C1 segment of cervical spinal cord (tissue), 14 donors: ENCODE measurements around the gene C1orf116.

ENCODE experiments used
- DNase-seq, 14 donors: peaks; one replicate each; lab custom pipeline; 2025; lab: John Stamatoyannopoulos, UW

C1orf116 gene

GRCh38 chr1:207020709-207021107 lies 11.8 kb downstream of the C1orf116 start:
- no peak for DNase-seq

- no peak for DNase-seq
These were observed 12.4 kb downstream of the C1orf116 start for GRCh38 chr1:207020065-207020708.

- no peak for DNase-seq
These were observed 12.9 kb downstream of the C1orf116 start for GRCh38 chr1:207019661-207020060.

GRCh38 chr1:207019161-207019560 lies 13.4 kb downstream of the C1orf116 start:
- no peak for DNase-seq

- DNase-seq: no peak
These were observed 13.8 kb downstream of the C1orf116 start for GRCh38 chr1:207018707-207019106.

- DNase-seq: peak in 3 of 14 donors; percentile 15 to 33 (median 27)
These were observed 14.7 kb downstream of the C1orf116 start for GRCh38 chr1:207017615-207018559.

GRCh38 chr1:207015791-207016190 lies 16.8 kb downstream of the C1orf116 start:
- DNase-seq: no peak

- no peak for DNase-seq
These were observed 17.8 kb downstream of the C1orf116 start for GRCh38 chr1:207014728-207015127.

GRCh38 chr1:207013321-207014085 lies 19.1 kb downstream of the C1orf116 start:
- no peak for DNase-seq

GRCh38 chr1:207010726-207011125 lies 21.8 kb downstream of the C1orf116 start:
- DNase-seq: no peak

GRCh38 chr1:207009945-207010344 lies 22.6 kb downstream of the C1orf116 start:
- no peak for DNase-seq

- DNase-seq: no peak
These were observed 23.2 kb downstream of the C1orf116 start for GRCh38 chr1:207009182-207009850.

- DNase-seq: no peak
These were observed 25.1 kb downstream of the C1orf116 start for GRCh38 chr1:207007352-207008033.

- DNase-seq: no peak
These were observed 25.6 kb downstream of the C1orf116 start for GRCh38 chr1:207006914-207007313.

- DNase-seq: no peak
These were observed 26.5 kb downstream of the C1orf116 start for GRCh38 chr1:207006083-207006482.

- DNase-seq: no peak
These were observed 27.4 kb downstream of the C1orf116 start for GRCh38 chr1:207004931-207005830.

GRCh38 chr1:207003210-207003609 lies 29.3 kb downstream of the C1orf116 start:
- DNase-seq: no peak

- DNase-seq: no peak
These were observed 29.8 kb downstream of the C1orf116 start for GRCh38 chr1:207002724-207003146.

- no peak for DNase-seq
These were observed 30.9 kb downstream of the C1orf116 start for GRCh38 chr1:207001492-207002245.
